Stimulated activated naive CD8-positive, alpha-beta T cell treated with anti-CD3 and anti-CD28 coated beads, Interleukin-15, Interleukin-2, amounts not matched to agents 100 U/mL and 50 U/mL, for 24 hours (primary cell): ENCODE data around the gene NELFB.
A peak's percentile ranks its signal among the peaks of the same experiment; 100 is the strongest.

ENCODE experiments used
- ATAC-seq: fragments of 150-1000 bp; cut with Tn5 transposase; one replicate; pipeline ENCODE4 v1.10.0; 2021
- DNase-seq: peaks from one replicate; pipeline ENCODE4 v3.0.0; 2021

NELFB gene

DNA sequence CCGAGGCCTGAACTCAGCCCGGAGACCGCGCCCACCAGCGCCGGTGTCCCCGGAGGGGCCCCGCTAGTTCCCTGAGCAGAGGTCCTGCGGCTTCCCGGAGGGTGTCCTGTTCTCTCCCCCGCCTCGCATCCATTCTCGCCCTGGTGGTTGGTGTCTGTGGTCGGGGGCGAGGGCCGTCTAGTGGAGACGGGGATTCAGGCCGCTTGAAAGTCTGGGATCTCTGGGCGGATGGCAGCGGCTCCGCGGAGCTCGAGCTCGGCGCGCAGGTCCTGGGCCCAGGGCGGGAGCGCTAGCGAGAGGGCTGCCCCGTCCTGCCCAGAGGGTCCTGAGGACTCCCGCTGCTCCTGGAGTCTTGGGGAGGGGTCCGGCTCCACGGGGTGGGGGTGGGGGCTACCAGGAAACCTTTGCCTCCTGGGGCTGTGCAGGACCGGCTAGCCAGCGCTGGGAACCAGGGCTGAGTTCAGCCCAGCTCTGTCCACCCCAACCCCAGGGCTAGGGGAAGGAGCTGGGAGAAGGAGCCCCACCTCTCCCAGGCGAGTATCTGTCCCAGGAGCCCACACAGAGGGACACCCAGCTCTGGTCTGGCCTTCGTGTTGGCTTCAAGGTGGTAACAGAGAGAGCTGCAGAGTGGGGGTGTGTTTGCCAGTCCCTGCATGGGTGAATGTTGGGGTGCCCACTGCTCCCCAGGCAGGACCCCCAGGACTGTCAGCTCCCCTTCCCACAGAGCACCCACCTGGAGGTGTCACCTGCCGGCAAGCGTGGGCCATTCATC lies 26.4 kb downstream of the NELFB start:
- ATAC-seq, result no peak
- DNase-seq, result no peak

DNA sequence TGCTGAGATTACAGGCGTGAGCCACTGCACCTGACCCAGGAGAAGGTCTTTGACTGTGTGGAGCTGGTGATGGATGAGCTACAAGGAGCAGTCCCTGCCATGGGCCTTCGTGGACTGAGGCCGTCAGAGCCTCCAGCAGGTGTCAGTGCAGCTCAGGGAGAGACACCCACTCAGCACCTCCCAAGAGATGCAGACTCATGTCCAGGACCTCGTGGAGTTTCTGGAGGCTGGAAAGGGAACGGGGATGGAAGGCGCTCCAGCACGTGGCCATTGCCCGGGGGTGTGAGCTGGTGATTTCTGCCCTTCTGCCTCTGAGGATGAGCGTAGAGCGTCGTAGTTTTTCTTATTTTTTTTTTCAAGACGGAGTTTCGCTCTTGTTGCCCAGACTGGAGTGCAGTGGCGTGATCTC lies 31.9 kb downstream of the NELFB start:
- ATAC-seq, result peak; percentile 59

DNA sequence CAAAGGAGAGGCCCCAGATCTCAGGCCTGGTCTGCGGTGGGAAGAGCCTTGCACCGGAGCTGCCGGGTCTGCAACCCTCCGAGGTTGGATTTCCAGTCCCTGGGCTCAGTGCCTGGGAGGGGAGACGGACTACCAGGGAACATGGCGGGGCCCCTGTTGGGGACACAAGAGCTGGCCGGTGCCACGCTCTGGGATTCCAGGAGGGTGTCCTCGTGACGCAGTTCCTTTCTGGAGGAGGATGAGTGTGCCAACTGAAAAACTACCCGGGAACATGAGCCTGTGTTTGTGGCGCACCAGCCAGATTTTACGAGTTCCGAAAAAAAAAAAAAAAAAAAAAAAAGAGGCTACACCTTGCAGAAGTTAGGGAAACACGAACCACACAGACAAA lies 38.0 kb downstream of the NELFB start:
- DNase-seq (no peak), ATAC-seq (no peak)

More for the DNA sequence above, 31.9 kb downstream of the NELFB start:
- no peak for DNase-seq

DNA sequence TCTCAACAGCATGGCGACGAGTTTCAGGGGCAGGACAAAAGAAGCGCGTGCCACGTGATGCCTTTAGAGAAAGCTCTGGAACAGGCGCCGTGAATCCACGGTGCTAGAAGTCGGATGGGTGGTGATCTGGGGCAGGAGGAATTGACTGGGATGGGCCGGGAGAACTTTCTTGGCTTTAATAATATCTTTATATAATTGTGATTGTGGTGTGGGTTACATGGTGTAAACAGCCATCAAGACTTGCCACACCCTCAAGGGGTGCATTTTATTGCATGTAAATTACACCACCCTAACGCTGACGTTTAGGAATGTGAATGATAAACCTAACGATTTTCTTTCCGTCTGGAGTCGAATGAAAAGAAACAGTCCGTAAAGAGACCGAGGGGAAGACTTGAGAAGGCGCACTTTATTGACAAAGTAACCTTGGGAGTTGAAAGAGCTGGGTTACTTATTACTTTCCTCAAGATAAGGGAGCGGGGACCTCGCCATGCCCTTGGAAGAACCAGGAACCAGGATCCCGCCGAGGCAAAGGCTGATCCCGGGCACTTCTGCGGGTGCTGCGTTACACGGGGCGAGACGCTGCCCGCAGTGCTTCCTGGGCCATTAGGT lies 38.5 kb downstream of the NELFB start:
- DNase-seq (no peak), ATAC-seq (no peak)

DNA sequence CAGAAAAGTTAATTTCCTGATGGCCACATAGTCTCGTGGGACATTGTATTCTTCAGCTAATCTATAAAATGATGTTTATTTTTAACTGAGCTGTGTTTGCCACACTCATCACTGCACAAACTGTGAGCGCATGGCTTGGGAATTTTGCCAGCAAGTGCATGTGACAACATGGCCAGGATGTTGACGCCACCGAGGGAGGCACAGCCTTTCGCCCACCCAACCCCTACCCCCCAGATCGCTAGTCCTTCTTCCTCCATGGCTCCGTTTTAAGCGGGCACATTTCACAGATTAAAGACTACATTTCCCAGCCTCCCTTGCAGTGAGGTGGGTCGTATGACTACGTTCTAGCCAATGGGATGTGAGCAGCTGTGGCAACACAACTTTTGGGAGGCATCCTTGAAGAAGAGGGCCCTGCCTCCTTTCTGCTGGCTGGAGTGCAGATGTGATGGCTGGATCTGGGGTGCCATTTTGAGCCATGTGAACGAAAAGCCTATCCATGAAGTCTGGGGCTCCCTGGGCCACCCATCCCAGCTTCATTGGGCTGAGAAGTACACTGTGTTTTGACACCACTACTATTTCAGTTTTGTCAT lies 39.1 kb downstream of the NELFB start:
- peak; percentile 53 for ATAC-seq
- DNase-seq, result no peak

DNA sequence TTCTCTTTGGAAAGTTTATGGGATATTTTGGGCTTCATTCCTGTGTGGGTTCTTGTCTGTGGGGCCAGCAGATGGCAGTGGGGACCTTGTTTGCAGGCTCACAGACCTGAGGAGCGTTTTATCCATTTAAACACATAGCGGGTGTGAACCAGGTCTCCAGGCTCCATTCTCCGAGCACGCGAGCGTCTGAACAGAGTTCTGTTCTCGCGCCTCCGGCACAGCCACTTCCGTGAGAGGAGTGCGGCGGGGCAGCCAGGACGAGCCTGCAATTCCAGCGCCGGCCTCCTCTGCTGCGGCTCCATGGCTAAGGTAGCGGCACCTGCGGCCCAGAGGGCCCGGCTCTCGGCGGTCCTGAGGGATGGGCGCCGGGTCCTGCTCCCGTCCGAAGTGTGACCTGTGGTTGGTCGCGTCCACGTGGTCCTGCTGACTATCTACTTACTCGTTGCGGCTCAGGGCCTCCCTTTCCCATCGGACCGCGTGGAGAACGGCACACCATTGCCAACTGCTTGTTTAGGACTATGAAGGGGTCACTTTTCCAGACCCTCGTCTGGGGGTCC lies 39.6 kb downstream of the NELFB start:
- DNase-seq (no peak), ATAC-seq (peak; percentile 17)

DNA sequence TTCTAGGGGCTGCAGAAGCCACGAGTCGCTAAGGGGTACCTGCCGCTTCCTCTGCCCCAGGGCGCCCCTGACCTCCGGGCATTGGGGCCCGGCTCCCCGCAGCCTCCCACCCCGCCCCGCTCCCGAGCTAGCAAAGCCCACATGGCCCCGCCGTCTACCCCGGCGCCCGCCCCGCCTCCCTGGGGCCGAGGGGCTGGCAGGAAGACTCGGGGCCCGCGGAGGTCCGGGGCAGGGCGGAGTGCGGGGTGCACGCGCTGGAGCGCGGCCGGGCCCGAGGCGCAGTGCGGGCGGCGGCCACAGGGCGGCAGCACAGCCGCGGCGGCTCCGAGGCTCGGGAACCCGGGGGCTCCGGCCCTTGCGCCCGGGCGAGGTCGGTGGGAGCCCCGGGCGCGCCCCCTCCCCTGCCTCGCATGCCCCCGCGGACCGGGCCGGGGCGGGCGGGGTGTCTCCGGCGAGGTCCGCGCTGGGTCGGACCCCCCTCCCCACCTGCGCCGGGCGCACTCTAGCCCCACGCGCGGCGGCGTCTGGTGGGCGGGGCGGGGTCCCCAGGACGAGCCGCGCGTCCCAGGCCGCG lies 40.2 kb downstream of the NELFB start:
- peak; percentile 78 for ATAC-seq
- DNase-seq, result peak; percentile 71

DNA sequence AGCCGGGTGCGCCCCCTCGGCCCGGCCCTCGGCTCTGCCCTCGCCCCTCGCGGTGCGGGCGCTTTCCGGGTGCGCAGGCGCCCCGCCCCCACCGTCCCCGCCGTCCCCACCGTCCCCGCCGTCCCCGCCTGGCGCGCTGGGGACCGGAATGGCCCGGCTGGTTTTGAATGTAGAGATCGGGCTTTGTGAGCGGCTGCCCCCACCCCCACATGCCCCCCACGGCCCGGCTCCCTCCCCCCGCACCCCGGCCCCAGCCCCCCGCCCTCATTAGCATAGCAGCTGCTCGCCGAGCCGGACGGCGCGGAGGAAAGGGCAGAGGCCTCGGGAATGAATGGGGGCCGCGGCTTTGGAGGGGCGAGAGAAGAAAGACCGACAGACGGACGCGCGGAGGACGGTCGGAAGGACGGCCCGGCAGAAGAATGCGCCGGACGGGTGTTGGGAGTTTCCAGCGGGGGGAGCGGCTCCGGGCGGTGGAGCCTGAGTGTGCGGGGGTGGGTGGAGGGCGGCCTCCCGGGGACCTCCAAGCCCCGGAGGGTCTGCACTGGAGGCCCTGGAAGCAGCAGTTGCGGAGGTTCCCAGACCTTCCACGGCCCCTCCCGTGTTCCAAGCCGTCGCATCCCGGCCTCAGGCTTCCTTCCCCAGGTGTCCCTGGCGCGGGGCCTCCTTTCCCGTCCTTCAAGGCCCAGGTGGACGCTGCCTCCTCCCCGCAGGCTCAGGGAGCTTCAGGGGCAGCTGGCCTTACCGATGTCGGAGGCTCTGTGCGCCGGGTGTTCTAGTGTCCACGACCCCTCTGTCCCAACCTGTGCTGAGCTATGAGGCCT lies 40.9 kb downstream of the NELFB start:
- DNase-seq, result no peak
- no peak for ATAC-seq

DNA sequence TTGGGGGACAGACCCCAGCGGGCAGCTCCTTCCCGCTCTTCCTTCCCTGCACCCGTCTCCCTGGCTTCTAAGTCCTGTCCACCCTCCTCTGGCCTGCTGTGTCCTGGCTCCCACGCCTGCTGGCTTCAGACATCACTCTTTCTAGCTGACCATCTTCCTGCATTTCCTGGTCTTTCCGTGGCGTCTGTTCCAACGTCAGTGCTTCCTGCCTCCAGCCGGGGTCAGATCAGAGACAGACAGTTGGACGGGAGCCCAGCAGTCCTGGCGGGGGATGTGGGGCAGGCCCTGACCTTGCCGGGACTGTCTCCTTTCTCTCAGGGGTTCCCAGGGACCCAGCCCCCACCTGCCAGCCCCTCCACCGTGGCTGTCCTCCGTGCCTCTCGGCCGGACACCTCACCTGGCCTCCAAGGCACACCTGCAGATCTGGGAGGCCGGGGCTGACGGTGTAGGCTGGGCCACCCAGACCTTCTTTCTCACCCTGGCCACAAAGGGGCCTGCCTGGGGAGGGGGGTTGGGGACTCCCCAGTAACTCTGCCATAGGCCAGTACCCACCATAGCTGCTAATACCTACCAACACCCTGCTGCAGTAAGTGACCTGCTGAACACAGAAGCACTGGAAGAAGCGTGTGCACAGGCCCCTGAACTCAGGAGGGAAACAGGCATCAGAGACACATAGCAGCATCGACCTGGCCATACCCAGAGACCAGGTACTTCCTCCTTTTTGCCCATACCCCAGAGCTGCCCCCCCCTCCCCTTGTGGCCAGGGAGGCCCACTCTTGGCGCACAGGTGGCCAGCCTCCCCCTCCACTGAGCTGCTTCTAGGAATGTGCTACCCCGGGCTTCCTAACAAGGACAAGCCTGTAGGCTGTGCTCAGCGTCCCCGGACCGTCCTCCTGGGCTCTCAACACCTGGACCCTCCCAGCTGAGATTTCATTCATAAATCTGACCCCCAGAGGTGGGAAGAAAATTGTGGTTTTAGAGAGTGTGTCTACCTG lies 41.8 kb downstream of the NELFB start:
- DNase-seq, result no peak
- ATAC-seq, result no peak

DNA sequence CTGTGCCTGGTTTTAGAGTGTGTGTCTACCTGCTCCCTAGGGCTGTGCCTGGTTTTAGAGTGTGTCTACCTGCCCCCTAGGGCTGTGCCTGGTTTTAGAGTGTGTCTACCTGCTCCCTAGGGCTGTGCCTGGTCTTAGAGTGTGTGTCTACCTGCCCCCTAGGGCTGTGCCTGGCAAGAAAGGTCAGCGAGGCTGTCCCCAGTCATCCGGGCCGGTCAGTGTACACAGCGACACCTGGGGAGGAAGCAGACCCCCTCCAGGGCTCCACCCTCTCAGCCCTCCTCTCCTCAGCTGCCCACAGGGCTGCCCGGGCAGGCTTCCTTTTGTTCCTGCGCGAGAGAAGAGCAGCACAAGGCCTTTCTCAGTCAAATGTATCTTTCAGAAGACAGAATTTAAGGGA lies 42.8 kb downstream of the NELFB start:
- DNase-seq (peak; percentile 2), ATAC-seq (no peak)

DNA sequence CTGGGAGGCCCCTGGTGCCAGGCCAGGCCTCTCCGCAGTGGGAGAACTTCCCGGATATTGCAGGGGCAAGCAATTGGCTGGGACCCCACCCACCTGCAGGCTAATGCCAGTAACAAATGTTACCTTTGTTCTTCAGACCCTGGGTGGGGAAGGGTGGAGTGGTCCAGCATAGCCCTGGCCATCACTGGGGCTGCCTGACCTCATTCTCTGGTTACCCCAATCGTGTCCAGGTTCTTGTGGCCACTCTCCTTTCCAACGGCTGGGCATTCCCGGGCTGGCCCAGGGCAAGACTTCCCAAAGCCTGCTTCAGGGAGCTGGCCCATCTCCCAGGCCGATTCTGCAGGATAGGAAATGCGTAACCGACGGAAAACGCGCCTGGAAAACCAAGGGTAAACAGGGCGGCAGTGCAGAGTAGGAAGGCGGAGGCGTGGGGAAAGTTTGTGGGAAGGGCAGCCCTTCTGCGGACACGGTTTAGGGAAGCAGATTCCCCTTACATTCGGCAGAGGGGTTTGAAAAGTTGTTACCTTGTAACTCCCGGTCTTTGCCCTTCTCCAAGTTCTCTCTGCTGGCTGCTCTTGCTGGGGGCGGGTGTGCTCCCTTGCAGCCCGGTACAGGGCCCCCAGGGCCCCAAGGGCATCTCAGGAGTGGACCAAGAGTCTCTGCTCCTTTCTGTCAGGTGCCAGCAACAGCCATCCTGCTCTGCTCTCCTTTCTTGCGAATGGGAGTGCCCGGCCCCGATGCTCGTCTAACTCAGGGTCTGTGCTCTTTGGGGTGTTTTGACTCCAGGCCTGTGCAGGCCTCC lies 43.5 kb downstream of the NELFB start:
- ATAC-seq, result no peak
- no peak for DNase-seq

DNA sequence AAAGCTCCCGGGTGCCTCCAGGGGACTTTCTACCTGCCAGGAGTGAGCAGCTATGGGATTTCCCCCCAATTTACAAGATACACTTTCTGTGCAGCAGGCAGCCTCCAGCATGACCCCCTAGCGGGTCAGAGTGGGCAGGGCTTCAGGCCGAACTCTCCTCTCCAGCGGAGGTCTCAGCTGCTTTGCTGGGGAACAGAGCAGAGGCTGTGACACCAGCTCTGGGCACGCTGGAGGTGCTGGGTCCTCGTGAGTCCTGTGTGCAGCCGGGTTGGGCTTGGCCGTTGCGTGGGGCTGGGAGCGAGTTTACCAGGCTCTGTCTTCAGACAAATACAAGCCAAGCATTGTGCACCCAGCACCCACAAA lies 44.1 kb downstream of the NELFB start:
- ATAC-seq (no peak), DNase-seq (no peak)

DNA sequence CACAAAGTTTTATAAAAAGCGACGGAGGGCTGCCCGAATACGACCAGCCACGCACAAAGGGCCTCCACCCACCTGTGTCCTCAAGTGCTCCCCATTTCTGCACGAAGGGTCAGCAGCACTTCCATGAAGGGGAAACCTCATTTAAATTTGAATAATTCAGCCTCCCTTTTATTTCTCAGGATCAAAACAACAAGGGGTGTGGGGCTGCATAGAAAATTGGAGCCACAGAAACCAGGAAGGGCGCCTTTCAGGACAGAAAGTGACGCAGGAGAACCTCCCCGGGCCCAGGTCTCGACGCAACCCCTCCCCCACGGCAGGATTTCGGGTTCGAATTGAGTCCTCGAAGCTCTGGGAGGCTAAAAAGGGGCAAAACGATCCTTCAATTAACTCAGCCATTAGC lies 44.8 kb downstream of the NELFB start:
- peak; percentile 2 for DNase-seq
- no peak for ATAC-seq

DNA sequence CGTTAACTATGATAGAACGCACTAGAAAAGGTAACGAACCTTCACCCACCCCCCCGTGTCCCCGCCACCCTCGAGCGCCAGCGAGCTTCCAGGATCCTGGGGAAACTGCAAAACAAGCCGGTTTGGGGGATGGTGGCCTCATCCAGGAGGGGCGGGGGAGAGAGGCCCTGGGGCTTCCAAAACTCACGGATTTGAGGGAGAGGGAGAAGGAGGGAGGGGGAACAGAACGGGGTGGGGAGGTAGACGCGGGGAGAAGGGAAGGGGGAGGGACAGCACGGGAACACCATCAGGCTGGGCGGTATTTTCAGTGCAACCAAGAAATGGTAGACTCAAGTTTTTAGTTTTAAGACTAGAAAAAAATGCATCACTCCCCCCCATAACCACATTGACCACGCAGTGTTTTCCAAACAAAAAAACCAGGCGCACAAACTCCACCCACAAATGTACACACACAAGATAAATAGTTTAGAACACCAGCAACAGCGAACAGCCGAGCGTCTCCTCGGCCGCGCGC lies 45.5 kb downstream of the NELFB start:
- no peak for ATAC-seq
- no peak for DNase-seq

DNA sequence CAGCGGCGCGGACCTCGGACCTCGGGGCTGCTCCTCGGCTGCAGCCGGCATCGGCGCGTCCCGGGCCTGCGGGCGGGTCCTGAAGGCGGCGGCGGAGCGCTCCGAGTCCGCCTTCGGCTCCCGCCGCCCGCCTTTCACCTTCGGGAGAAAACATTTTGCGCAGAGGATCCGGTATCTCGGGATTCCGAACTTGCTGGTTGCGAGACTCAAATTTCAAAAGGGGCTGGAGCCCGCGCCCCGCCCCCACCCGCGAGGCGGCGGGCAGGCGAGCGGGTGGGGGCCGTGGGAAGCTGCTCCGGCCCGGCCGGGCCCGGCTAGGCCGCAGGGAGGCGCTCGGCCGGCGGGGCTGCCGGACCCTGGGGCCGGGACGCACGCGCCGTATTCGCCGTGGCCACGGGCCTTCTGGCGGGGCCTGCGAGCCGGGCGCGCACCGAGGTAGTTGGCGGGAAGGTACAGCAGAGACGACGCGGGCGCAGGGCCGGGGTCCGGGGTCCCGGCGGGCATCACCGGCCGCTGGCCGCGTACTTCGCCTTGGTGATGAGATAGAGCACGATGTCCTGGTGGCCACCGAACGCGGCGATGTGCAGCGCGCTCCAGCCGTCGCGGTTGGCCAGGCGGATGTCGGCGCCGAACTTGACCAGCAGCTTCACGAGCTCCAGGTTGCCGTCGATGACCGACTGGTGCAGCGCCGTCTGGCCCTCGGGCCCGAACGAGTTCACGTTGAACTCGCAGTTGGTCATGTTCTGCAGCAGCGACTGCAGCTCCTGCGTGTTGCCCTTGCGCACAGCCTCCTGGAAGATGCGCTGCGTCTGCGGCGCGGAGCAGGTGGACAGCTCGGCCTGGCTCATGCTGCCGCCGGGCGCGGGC lies 46.2 kb downstream of the NELFB start:
- ATAC-seq (peak; percentile 2), DNase-seq (peak; percentile 48)

DNA sequence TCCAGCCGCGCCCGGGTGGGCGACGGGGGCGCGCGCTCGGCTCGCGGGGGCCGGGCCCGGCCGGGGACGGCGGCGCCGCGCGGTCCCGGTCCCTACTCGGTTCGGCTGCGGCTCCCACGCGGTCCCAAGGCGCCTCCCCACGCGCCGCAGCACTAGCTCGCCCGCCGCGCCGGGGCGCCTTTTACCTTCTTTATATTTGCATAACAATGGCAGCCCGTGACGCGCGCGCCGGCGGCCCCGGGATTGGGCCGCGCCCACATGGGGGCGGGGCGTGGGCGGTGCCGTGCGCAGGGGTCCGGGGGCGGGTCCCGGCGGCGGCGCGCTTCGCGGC lies 47.0 kb downstream of the NELFB start, which contains the start of gene NRARP:
Gene NRARP (minus strand): TSS at position 154 of the 331 bp plus-strand sequence. CDS start 343 bp downstream, outside the sequence.
- DNase-seq (peak; percentile 94), ATAC-seq (peak; percentile 65)

DNA sequence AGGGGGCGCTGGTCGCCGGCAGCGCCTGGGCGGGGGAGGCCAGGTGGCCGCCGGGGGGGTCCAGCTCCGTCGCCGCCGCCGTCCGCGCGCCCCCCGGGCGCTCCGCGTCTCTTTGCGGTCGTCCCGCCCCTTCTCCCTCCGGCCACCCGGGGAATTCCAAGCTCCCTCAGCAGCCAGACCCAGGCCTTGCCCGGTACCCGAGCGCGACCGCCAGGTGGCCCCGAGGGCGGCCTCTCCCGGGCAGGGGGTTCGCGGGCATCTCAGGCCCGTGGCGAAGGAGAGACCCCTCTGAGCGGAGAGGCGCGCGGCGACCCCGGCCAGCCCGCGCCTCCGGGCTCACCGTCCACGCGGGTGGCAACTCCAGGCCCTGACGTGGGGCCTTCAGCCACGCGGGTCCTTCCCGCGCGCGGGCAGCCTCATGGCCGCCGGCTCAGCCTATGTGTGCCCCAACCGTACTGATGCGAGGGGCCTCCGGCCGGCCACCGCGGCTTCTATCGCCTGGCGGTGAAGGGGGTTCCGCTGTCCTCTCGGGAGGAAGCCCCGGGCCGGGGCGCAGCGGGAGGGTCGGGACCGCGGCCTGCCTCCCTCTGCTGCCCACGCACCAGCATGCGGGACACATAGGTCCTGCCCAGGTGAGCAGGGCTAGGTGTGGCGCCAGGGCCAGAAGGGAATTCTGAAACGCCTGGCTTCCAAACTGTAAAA lies 47.5 kb downstream of the NELFB start:
- DNase-seq (no peak), ATAC-seq (peak; percentile 24)
